ENCODE data around the gene KRT81. TPM values are rescaled to one million over a fixed set of nuclear protein-coding genes. Genes with fewer than 3 reads are reported as not detected.

The KRT81 gene
- polyA plus RNA-seq, 1 donor from 2014 or later, result not detected

GRCh38 chr12:52278575-52279421 is 12.5 kb downstream of the KRT81 start:
- Mint-ChIP-seq H3K9me3 (no peaks in the 10 kb centered on the region), H3K4me1 (peaks cover 0 to 1% (median 0%) of the 10 kb centered on the region in 3 donors), H3K36me3 (peaks cover 2% of the 10 kb centered on the region), H3K27me3 (peaks cover 21% of the 10 kb centered on the region), H3K27ac (no peak overlapping the region), H3K4me3 (peak overlapping the region in 1 of 4 donors; percentile 35)

- no peak overlapping the region for H3K4me3 Mint-ChIP-seq
- peaks cover 2% of the 10 kb centered on the region for H3K36me3 Mint-ChIP-seq
These were observed 13.7 kb downstream of the KRT81 start for GRCh38 chr12:52277486-52278245.

GRCh38 chr12:52275686-52276085 is 15.6 kb downstream of the KRT81 start:
- Mint-ChIP-seq H3K4me3 (no peak overlapping the region), H3K27ac (no peak overlapping the region), H3K36me3 (peaks cover 2% of the 10 kb centered on the region), H3K4me1 (peaks cover 0 to 1% (median 0%) of the 10 kb centered on the region in 3 donors), H3K9me3 (no peaks in the 10 kb centered on the region), H3K27me3 (peaks cover 19% of the 10 kb centered on the region)

More at GRCh38 chr12:52277486-52278245, 13.7 kb downstream of the KRT81 start:
- Mint-ChIP-seq H3K27ac (no peak overlapping the region), H3K9me3 (no peaks in the 10 kb centered on the region), H3K27me3 (peaks cover 17% of the 10 kb centered on the region), H3K4me1 (peaks cover 0 to 1% (median 0%) of the 10 kb centered on the region in 3 donors)

GRCh38 chr12:52274521-52275120 is 16.7 kb downstream of the KRT81 start, which contains the start of gene KRT86:
TSS of gene KRT86 (plus strand) at chr12:52274645. CDS start at chr12:52301917, 27,272 bp downstream.
- Mint-ChIP-seq H3K27ac (no peak within 1 kb of the TSS), H3K4me3 (no peak within 1 kb of the TSS), H3K9me3 (no peaks in the 10 kb centered on the region), H3K4me1 (peaks cover 0 to 1% (median 0%) of the 10 kb centered on the region in 3 donors), H3K36me3 (peaks cover 1% of the 10 kb centered on the region), H3K27me3 (peaks cover 12% of the 10 kb centered on the region)

GRCh38 chr12:52271158-52271557 is 20.2 kb downstream of the KRT81 start:
- Mint-ChIP-seq H3K36me3 (no peaks in the 10 kb centered on the region), H3K27me3 (peaks cover 5% of the 10 kb centered on the region)

GRCh38 chr12:52270541-52271070 is 20.7 kb downstream of the KRT81 start:
- Mint-ChIP-seq H3K4me3 (no peak overlapping the region), H3K27ac (no peak overlapping the region), H3K4me1 (peaks cover 0 to 3% (median 0%) of the 10 kb centered on the region in 3 donors), H3K27me3 (peaks cover 3% of the 10 kb centered on the region), H3K9me3 (no peaks in the 10 kb centered on the region), H3K36me3 (no peaks in the 10 kb centered on the region)

More at GRCh38 chr12:52271158-52271557, 20.2 kb downstream of the KRT81 start:
- no peak overlapping the region for H3K27ac Mint-ChIP-seq
- H3K4me1 Mint-ChIP-seq, result no peaks in the 10 kb centered on the region
- no peaks in the 10 kb centered on the region for H3K9me3 Mint-ChIP-seq
- H3K4me3 Mint-ChIP-seq, result no peak overlapping the region

- H3K9me3 Mint-ChIP-seq, result no peaks in the 10 kb centered on the region
- H3K27ac Mint-ChIP-seq, result no peak overlapping the region
- peaks cover 0 to 3% (median 0%) of the 10 kb centered on the region in 3 donors for H3K4me1 Mint-ChIP-seq
- H3K27me3 Mint-ChIP-seq, result peaks cover 3% of the 10 kb centered on the region
- H3K36me3 Mint-ChIP-seq, result no peaks in the 10 kb centered on the region
- no peak overlapping the region for H3K4me3 Mint-ChIP-seq
These were observed 23.1 kb downstream of the KRT81 start for GRCh38 chr12:52268212-52268611.

GRCh38 chr12:52267699-52268098 is 23.6 kb downstream of the KRT81 start:
- no peak overlapping the region for H3K27ac Mint-ChIP-seq
- H3K4me1 Mint-ChIP-seq, result peaks cover 0 to 3% (median 0%) of the 10 kb centered on the region in 3 donors
- no peak overlapping the region for H3K4me3 Mint-ChIP-seq
- H3K36me3 Mint-ChIP-seq, result no peaks in the 10 kb centered on the region
- peaks cover 0 to 1% (median 0%) of the 10 kb centered on the region in 3 donors for H3K9me3 Mint-ChIP-seq
- peaks cover 3% of the 10 kb centered on the region for H3K27me3 Mint-ChIP-seq

GRCh38 chr12:52267266-52267665 is 24.1 kb downstream of the KRT81 start:
- peaks cover 0 to 2% (median 0%) of the 10 kb centered on the region in 3 donors for H3K9me3 Mint-ChIP-seq
- peaks cover 0 to 3% (median 0%) of the 10 kb centered on the region in 3 donors for H3K4me1 Mint-ChIP-seq
- H3K4me3 Mint-ChIP-seq, result no peak overlapping the region
- H3K27ac Mint-ChIP-seq, result no peak overlapping the region
- peaks cover 3% of the 10 kb centered on the region for H3K27me3 Mint-ChIP-seq
- H3K36me3 Mint-ChIP-seq, result no peaks in the 10 kb centered on the region

GRCh38 chr12:52266514-52266913 is 24.8 kb downstream of the KRT81 start:
- Mint-ChIP-seq H3K4me1 (peaks cover 0 to 3% (median 0%) of the 10 kb centered on the region in 3 donors), H3K27me3 (peaks cover 6% of the 10 kb centered on the region), H3K27ac (no peak overlapping the region), H3K4me3 (peak overlapping the region in 1 of 4 donors; percentile 61), H3K36me3 (no peaks in the 10 kb centered on the region), H3K9me3 (peaks cover 0 to 4% (median 2%) of the 10 kb centered on the region in 3 donors)

- H3K4me1 Mint-ChIP-seq, result peaks cover 0 to 3% (median 0%) of the 10 kb centered on the region in 3 donors
- H3K36me3 Mint-ChIP-seq, result no peaks in the 10 kb centered on the region
- no peak overlapping the region for H3K4me3 Mint-ChIP-seq
- peaks cover 0 to 4% (median 2%) of the 10 kb centered on the region in 3 donors for H3K9me3 Mint-ChIP-seq
- peaks cover 12% of the 10 kb centered on the region for H3K27me3 Mint-ChIP-seq
- no peak overlapping the region for H3K27ac Mint-ChIP-seq
These were observed 26.9 kb downstream of the KRT81 start for GRCh38 chr12:52264435-52264825.

GRCh38 chr12:52263761-52264434 is 27.4 kb downstream of the KRT81 start:
- no peaks in the 10 kb centered on the region for H3K36me3 Mint-ChIP-seq
- H3K9me3 Mint-ChIP-seq, result peaks cover 0 to 4% (median 2%) of the 10 kb centered on the region in 3 donors
- no peak overlapping the region for H3K27ac Mint-ChIP-seq
- H3K27me3 Mint-ChIP-seq, result peaks cover 16% of the 10 kb centered on the region
- H3K4me3 Mint-ChIP-seq, result no peak overlapping the region
- peaks cover 0 to 3% (median 0%) of the 10 kb centered on the region in 3 donors for H3K4me1 Mint-ChIP-seq

- Mint-ChIP-seq H3K36me3 (no peaks in the 10 kb centered on the region), H3K9me3 (peaks cover 0 to 4% (median 2%) of the 10 kb centered on the region in 3 donors), H3K4me3 (no peak overlapping the region), H3K27ac (no peak overlapping the region), H3K4me1 (peaks cover 0 to 3% (median 0%) of the 10 kb centered on the region in 3 donors), H3K27me3 (peaks cover 20% of the 10 kb centered on the region)
These were observed 29.0 kb downstream of the KRT81 start for GRCh38 chr12:52262286-52262685.

GRCh38 chr12:52261208-52261484 is 30.2 kb downstream of the KRT81 start:
- H3K27ac Mint-ChIP-seq, result peak overlapping the region in 1 of 3 donors; percentile 51
- no peak overlapping the region for H3K4me3 Mint-ChIP-seq
- H3K9me3 Mint-ChIP-seq, result peaks cover 0 to 4% (median 2%) of the 10 kb centered on the region in 3 donors
- no peaks in the 10 kb centered on the region for H3K36me3 Mint-ChIP-seq
- H3K4me1 Mint-ChIP-seq, result peaks cover 0 to 3% (median 0%) of the 10 kb centered on the region in 3 donors
- H3K27me3 Mint-ChIP-seq, result peaks cover 30% of the 10 kb centered on the region

All from IgD-negative memory B cell (primary cell).